GM18526 (cell line): ENCODE data around the gene SEMA6C.

Experiments used
- POLR2A ChIP-seq: IDR thresholded peaks from 3 replicates; pipeline ENCODE4 v1.6.1; 2011; ENCODE audit not compliant: insufficient read length; ENCODE audit errors: extremely low read depth

Gene SEMA6C

GRCh38 chr1:151104630-151105029 is 41.8 kb downstream of the SEMA6C start:
- TF ChIP-seq POLR2A: no peak

DNA sequence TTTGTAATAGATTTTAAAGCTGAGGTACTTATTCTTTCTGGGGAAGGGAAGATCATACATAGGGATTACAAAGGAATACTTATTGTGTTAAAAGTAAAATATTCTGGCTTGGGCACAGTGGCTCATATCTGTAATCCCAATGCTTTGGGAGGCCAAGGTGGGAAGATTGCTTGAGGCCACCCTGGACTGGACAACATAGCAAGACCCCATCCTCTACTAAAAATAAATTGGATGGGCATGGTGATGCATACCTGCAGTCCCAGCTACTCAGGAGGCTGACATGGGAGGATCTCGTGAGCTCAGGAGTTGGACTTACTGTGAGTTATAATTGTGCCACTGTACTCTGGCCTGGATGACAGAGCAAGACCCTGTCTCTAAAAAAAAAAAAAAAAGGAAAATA is 48.3 kb downstream of the SEMA6C start:
- no peak for TF ChIP-seq POLR2A

DNA sequence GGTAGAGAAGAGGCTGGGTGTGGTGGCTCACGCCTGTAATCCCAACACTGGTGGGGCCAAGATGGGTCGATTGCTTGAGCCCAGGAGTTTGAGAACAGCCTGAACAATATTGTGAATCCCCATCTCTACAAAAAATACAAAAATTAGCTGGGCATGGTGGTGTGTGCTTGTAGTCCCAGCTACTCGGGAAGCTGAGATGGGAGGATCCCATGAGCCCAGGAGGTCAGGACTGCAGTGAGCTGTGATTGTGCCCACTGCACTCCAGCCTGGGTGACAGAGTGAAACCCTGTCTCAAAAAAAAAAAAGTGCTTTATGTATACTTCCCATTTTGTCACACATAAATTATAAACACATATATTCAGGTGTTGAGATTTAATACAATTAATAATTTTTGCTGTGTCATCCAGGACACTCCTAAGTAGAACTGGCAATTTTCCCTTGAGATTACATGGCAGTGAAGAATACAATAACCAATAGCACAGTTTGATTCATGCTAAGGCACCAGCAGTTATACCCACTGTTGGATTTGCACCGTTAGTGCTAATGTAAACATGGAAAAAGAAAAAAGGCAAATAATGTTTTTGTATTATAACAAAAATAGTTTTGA is 60.4 kb downstream of the SEMA6C start:
- no peak for TF ChIP-seq POLR2A
